GM21447 (cell line): Measurements from ENCODE around the gene CD63.

Source experiments
- ATAC-seq: cut with Tn5 transposase; IDR thresholded peaks from one replicate; pipeline ENCODE4 v1.9.1; 2021; ENCODE audit not compliant: unreplicated experiment

The CD63 gene

GRCh38 chr12:55741931-55742680 lies 13.3 kb upstream of the CD63 start:
- ATAC-seq, result no peak

- no peak for ATAC-seq
These were observed 10.2 kb upstream of the CD63 start for GRCh38 chr12:55739025-55739378.

- peak; percentile 89 for ATAC-seq
These were observed 9.6 kb upstream of the CD63 start for GRCh38 chr12:55738123-55739024.

- ATAC-seq, result no peak
These were observed 8.8 kb upstream of the CD63 start for GRCh38 chr12:55737581-55738122.

GRCh38 chr12:55736780-55737580 lies 8.2 kb upstream of the CD63 start:
- no peak for ATAC-seq

- ATAC-seq, result no peak
These were observed 7.3 kb upstream of the CD63 start for GRCh38 chr12:55736076-55736475.

GRCh38 chr12:55734595-55734994 lies 5.8 kb upstream of the CD63 start:
- no peak for ATAC-seq

GRCh38 chr12:55733858-55734257 lies 5.0 kb upstream of the CD63 start:
- no peak for ATAC-seq

GRCh38 chr12:55733021-55733555 lies 4.3 kb upstream of the CD63 start:
- ATAC-seq, result no peak

- ATAC-seq, result no peak
These were observed 3.5 kb upstream of the CD63 start for GRCh38 chr12:55732288-55732687.

GRCh38 chr12:55729819-55730818 lies 1.3 kb upstream of the CD63 start:
- ATAC-seq, result peak; percentile 43

- no peak for ATAC-seq
These were observed 447 bp downstream of the CD63 start for GRCh38 chr12:55728186-55728938.

- no peak for ATAC-seq
These were observed 1.1 kb downstream of the CD63 start for GRCh38 chr12:55727643-55728185.

- no peak for ATAC-seq
These were observed 1.8 kb downstream of the CD63 start for GRCh38 chr12:55726971-55727370.

- ATAC-seq, result no peak
These were observed 3.3 kb downstream of the CD63 start for GRCh38 chr12:55725556-55725955.

- ATAC-seq, result no peak
These were observed 3.9 kb downstream of the CD63 start for GRCh38 chr12:55724940-55725309.

- no peak for ATAC-seq
These were observed 4.4 kb downstream of the CD63 start for GRCh38 chr12:55724226-55724939.
